Caco-2 (cell line): ENCODE measurements around the gene GRAMD2B. TPM values are rescaled to one million over a fixed set of nuclear protein-coding genes. Genes with fewer than 3 reads are reported as not detected.

ENCODE experiments used
- BruUV-seq: library from RNA; stranded (reverse); fragments of 400-500 nt; replicated peaks from 2 replicates; lab custom pipeline; 2021; lab: Mats Ljungman, UMichigan
- CTCF ChIA-PET: fragments of 300-600 bp; sonication (Branson Sonifier 250); formaldehyde crosslinking; loops from one replicate; lab custom pipeline; 2022; ENCODE audit warnings: antibody characterized with exemption; lab: Charles Lee
- POLR2A ChIA-PET: fragments of 300-600 bp; sonication (Branson Sonifier 250); formaldehyde crosslinking; loops from one replicate; lab custom pipeline; 2022; ENCODE audit warnings: antibody characterized with exemption; lab: Charles Lee
- DNase-seq, 2 experiments: peaks; one replicate each; pipeline versions ENCODE4 v3.0.0 to v3.0.0-alpha.2; 2020 to 2022
- H3K27me3 ChIP-seq: replicated peaks from 2 replicates; pipeline ENCODE4 v1.6.0; 2011; ENCODE audit warnings: low read length; ENCODE audit not compliant: control insufficient read depth, insufficient read depth
- H3K36me3 ChIP-seq: 2 replicates; pipeline ENCODE4 v1.5.1; 2011; ENCODE audit warnings: low read length; ENCODE audit not compliant: control insufficient read depth, insufficient read depth
- H3K4me1 ChIP-seq: fragments of 250-450 bp; sonication (Bioruptor Pico); 2 replicates; pipeline ENCODE4 v1.5.1; 2020; ENCODE audit warnings: mild to moderate bottlenecking
- H3K4me3 ChIP-seq: 2 replicates; pipeline ENCODE4 v1.5.1; 2011; ENCODE audit warnings: low read depth, mild to moderate bottlenecking, control low read depth, low read length
- H3K9me3 ChIP-seq: fragments of 250-450 bp; sonication (Bioruptor Pico); 2 replicates; pipeline ENCODE4 v1.5.1; 2020; ENCODE audit warnings: mild to moderate bottlenecking, moderate library complexity
- H3K27ac Mint-ChIP-seq: one replicate; pipeline ENCODE4 v1.8.0; 2022; ENCODE audit warnings: mixed read lengths; ENCODE audit not compliant: unreplicated experiment
- H3K27me3 Mint-ChIP-seq: one replicate; pipeline ENCODE4 v1.8.0; 2022; ENCODE audit warnings: mixed read lengths; ENCODE audit not compliant: insufficient read depth, unreplicated experiment
- H3K36me3 Mint-ChIP-seq: one replicate; pipeline ENCODE4 v1.8.0; 2022; ENCODE audit warnings: mild to moderate bottlenecking, mixed read lengths; ENCODE audit not compliant: insufficient read depth, unreplicated experiment
- H3K4me1 Mint-ChIP-seq: one replicate; pipeline ENCODE4 v1.8.0; 2022; ENCODE audit warnings: low read depth, mixed read lengths; ENCODE audit not compliant: unreplicated experiment
- H3K4me3 Mint-ChIP-seq: one replicate; pipeline ENCODE4 v1.8.0; 2022; ENCODE audit warnings: mild to moderate bottlenecking, moderate library complexity, mixed read lengths; ENCODE audit not compliant: unreplicated experiment
- H3K9me3 Mint-ChIP-seq: one replicate; pipeline ENCODE4 v1.8.0; 2022; ENCODE audit warnings: mixed read lengths; ENCODE audit not compliant: unreplicated experiment
- CTCF ChIP-seq, 2 experiments: fragments of 200-600 bp in 1 of 2; IDR thresholded peaks; 1 replicate in 1 of 2; 2 replicates in 1 of 2; pipeline versions ENCODE4 v1.5.1 to v1.8.0; 2011 to 2022; ENCODE audit warnings: antibody characterized with exemption in 1 of 2, control low read depth in 1 of 2, inconsistent platforms in 1 of 2, low read depth in 1 of 2, low read length in 1 of 2, mild to moderate bottlenecking in 1 of 2, moderate library complexity in 1 of 2; ENCODE audit not compliant: insufficient read depth in 1 of 2, severe bottlenecking in 1 of 2, unreplicated experiment in 1 of 2
- intact Hi-C: fragments of 100-400 bp; cut with micrococcal nuclease; formaldehyde crosslinking; loops from one replicate; pipeline ENCODE4 v1.10.0; 2022; ENCODE audit not compliant: unreplicated experiment
- total RNA-seq: library from RNA; stranded (reverse); gene quantifications from 2 replicates; pipeline ENCODE4 v1.2.3, GENCODE V29; 2022

GRAMD2B gene
- total RNA-seq, 1 experiment from 2014 or later, result 3.0 TPM

GRCh38 chr5:126508251-126508961, 85.2 kb downstream of the GRAMD2B start:
- Mint-ChIP-seq H3K27ac (no peak overlapping the region), H3K9me3 (no peaks in the 10 kb centered on the region), H3K36me3 (no peaks in the 10 kb centered on the region), H3K4me1 (no peaks in the 10 kb centered on the region), H3K4me3 (no peak overlapping the region), H3K27me3 (no peaks in the 10 kb centered on the region)
- Histone ChIP-seq H3K36me3 (no peaks in the 10 kb centered on the region), H3K9me3 (no peaks in the 10 kb centered on the region), H3K4me1 (no peaks in the 10 kb centered on the region), H3K27me3 (no peaks in the 10 kb centered on the region), H3K4me3 (no peak overlapping the region)
- DNase-seq, result no peak
- POLR2A ChIA-PET, result no interaction called here
- CTCF ChIA-PET, result no interaction called here
- TF ChIP-seq CTCF (IDR thresholded peaks at IDR 0.05; ENCODE audit: insufficient read depth in 1 of 2, low read depth in 1 of 2, low read length in 1 of 2, severe bottlenecking in 1 of 2, unreplicated experiment in 1 of 2), result no peak
- BruUV-seq, result no TSS peak
- intact Hi-C loops, result no loop called here

- Mint-ChIP-seq H3K27ac (no peak overlapping the region), H3K4me1 (no peaks in the 10 kb centered on the region)
- BruUV-seq, result no TSS peak
Observed at GRCh38 chr5:126508962-126509279, 85.7 kb downstream of the GRAMD2B start.

GRCh38 chr5:126509339-126509738, 86.1 kb downstream of the GRAMD2B start:
- Mint-ChIP-seq H3K4me3 (no peak overlapping the region), H3K27ac (no peak overlapping the region), H3K27me3 (no peaks in the 10 kb centered on the region), H3K9me3 (no peaks in the 10 kb centered on the region), H3K36me3 (no peaks in the 10 kb centered on the region), H3K4me1 (peaks cover under 1% of the 10 kb centered on the region)
- intact Hi-C loops, result no loop called here
- CTCF ChIA-PET, result no interaction called here
- Histone ChIP-seq H3K27me3 (no peaks in the 10 kb centered on the region), H3K4me1 (peaks cover 4% of the 10 kb centered on the region), H3K4me3 (no peak overlapping the region), H3K36me3 (no peaks in the 10 kb centered on the region), H3K9me3 (no peaks in the 10 kb centered on the region)
- no peak for DNase-seq
- POLR2A ChIA-PET, result no interaction called here
- no peak for TF ChIP-seq CTCF (IDR thresholded peaks at IDR 0.05; ENCODE audit: insufficient read depth in 1 of 2, low read depth in 1 of 2, low read length in 1 of 2, severe bottlenecking in 1 of 2, unreplicated experiment in 1 of 2)
- BruUV-seq, result no TSS peak

More at GRCh38 chr5:126508962-126509279, 85.7 kb downstream of the GRAMD2B start:
- Histone ChIP-seq H3K36me3 (no peaks in the 10 kb centered on the region), H3K9me3 (no peaks in the 10 kb centered on the region), H3K27me3 (no peaks in the 10 kb centered on the region), H3K4me1 (peaks cover under 1% of the 10 kb centered on the region; the same call in 1 of the 2 replicates), H3K4me3 (no peak overlapping the region)
- Mint-ChIP-seq H3K4me3 (no peak overlapping the region), H3K36me3 (no peaks in the 10 kb centered on the region), H3K9me3 (no peaks in the 10 kb centered on the region), H3K27me3 (no peaks in the 10 kb centered on the region)
- intact Hi-C loops, result no loop called here
- DNase-seq, result no peak
- TF ChIP-seq CTCF (IDR thresholded peaks at IDR 0.05; ENCODE audit: insufficient read depth in 1 of 2, low read depth in 1 of 2, low read length in 1 of 2, severe bottlenecking in 1 of 2, unreplicated experiment in 1 of 2), result no peak
- ChIA-PET CTCF (no interaction called here), POLR2A (no interaction called here)
